ENCODE data around the gene TRPC4AP. TPM values are rescaled to one million over a fixed set of nuclear protein-coding genes. Genes with fewer than 3 reads are reported as not detected.

TRPC4AP gene
- total and polyA plus RNA-seq, 10 of the 15 experiments (the other 5 are each of a cell fraction or from before 2014, with no cell fraction given): 1.1 to 61.7 (median 41.2) TPM

DNA sequence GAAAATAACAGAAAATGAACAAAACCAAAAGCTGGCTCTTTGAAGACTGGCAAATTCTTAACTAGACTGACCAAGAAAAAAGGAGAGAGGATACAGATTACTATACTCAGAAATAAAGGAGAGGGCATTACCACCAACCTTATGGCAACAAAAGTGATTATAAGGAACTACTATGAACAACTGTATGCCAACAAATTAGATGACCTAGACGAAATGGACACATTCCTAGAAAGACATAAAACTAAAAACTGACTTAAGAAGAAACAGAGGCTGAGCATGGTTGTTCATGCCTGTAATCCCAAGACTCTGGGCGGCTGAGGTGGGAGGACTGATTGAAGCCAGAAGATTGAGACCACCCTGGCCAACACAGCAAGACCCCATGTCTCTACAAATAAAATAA, 33.5 kb downstream of the TRPC4AP start (continued):
- TF ChIP-seq IRF3 (IDR thresholded peaks at IDR 0.05): no peak
- no peak for TF ChIP-seq KDM1A (IDR thresholded peaks at IDR 0.05; ENCODE audit: borderline replicate concordance)
- TF ChIP-seq SKIL (IDR thresholded peaks at IDR 0.05; ENCODE audit: low read depth, poor library complexity, severe bottlenecking): no peak

GRCh38 chr20:35055445-35056276, 36.9 kb downstream of the TRPC4AP start:
- DNase-seq (ENCODE audit: low read depth, low spot score) (no peak), ATAC-seq (peak; percentile 83), FAIRE-seq (no peak)
- in situ Hi-C loops (cut with MboI) (no loop called here), intact Hi-C loops (cut with micrococcal nuclease; ENCODE audit: unreplicated experiment) (no loop called here)
- RAD21 ChIA-PET (ENCODE audit: unreplicated experiment): no interaction called here
- Histone ChIP-seq H4K20me1 (ENCODE audit: control insufficient read depth, insufficient read depth) (no peaks in the 10 kb centered on the region), H3K4me3 (no peak overlapping the region), H3K9me3 (replicated peaks; ENCODE audit: control insufficient read depth, insufficient read depth, low read length) (no peaks in the 10 kb centered on the region), H3K4me2 (ENCODE audit: control insufficient read depth, insufficient read depth) (peak overlapping the region; percentile 91), H3K79me2 (ENCODE audit: control insufficient read depth, insufficient read depth, low read length) (peaks cover 13% of the 10 kb centered on the region), H3K36me3 (ENCODE audit: control insufficient read depth in 2 of 2, insufficient read depth in 2 of 2, low read length in 1 of 2) (peaks cover 0 to 3% of the 10 kb centered on the region in 2 experiments; a peak in 2 of 4 replicates), H3K9ac (ENCODE audit: control insufficient read depth, insufficient read depth, low read length) (peak overlapping the region; percentile 45), H3K4me1 (ENCODE audit: control insufficient read depth, insufficient read depth, low read length) (peaks cover 20% of the 10 kb centered on the region), H3K27me3 (replicated peaks in 1 of 2; ENCODE audit: control insufficient read depth in 2 of 2, insufficient read depth in 2 of 2, low read length in 1 of 2) (no peaks in the 10 kb centered on the region), H2AFZ (ENCODE audit: control insufficient read depth, low read depth, low read length) (peak overlapping the region; percentile 56), H3K27ac (ENCODE audit: control insufficient read depth, insufficient read depth) (peak overlapping the region; percentile 90)
- SMC1A ChIA-PET (ENCODE audit: uncharacterized antibody, unreplicated experiment): interaction anchor here (1.6 to 2.2 kb wide), 2 partner anchors 33 to 34 kb away, joined by 4 to 8 read pairs; no protein-coding TSS in a partner anchor
- POLR2A ChIA-PET: interaction anchor here (1.0 kb wide), 1 partner anchor 10 kb away, joined by 3 read pairs; no protein-coding TSS in a partner anchor
- no TSS peak for BruUV-seq (replicated peaks)
- 3% methylated on average over 9 of the region's 9 CpGs for WGBS (ENCODE audit: insufficient coverage, insufficient replicate concordance, low lambda C conversion rate, missing lambda C conversion rate)
- CTCF ChIA-PET: interaction anchor here (0.6 kb wide), 1 partner anchor 41 kb away, joined by 4 read pairs; no protein-coding TSS in a partner anchor
- TF ChIP-seq CHD4 (IDR thresholded peaks at IDR 0.05) (no peak), JUNB (IDR thresholded peaks at IDR 0.05) (peak; percentile 50), BMI1 (IDR thresholded peaks at IDR 0.05; ENCODE audit: borderline replicate concordance) (no peak), IKZF2 (IDR thresholded peaks at IDR 0.05) (no peak), EED (IDR thresholded peaks at IDR 0.05; ENCODE audit: low read depth) (0 out of 2 replicates have a peak, but pooled peaks have one; percentile 18), ZBTB40 (IDR thresholded peaks at IDR 0.05; ENCODE audit: borderline replicate concordance) (no peak), DPF2 (IDR thresholded peaks at IDR 0.05) (no peak), TARDBP (IDR thresholded peaks at IDR 0.05; ENCODE audit: borderline replicate concordance) (no peak)
- TF ChIP-seq, protein P1, sequence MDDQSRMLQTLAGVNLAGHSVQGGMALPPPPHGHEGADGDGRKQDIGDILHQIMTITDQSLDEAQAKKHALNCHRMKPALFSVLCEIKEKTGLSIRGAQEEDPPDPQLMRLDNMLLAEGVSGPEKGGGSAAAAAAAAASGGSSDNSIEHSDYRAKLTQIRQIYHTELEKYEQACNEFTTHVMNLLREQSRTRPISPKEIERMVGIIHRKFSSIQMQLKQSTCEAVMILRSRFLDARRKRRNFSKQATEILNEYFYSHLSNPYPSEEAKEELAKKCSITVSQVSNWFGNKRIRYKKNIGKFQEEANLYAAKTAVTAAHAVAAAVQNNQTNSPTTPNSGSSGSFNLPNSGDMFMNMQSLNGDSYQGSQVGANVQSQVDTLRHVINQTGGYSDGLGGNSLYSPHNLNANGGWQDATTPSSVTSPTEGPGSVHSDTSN (IDR thresholded peaks at IDR 0.05; ENCODE audit: insufficient replicate concordance, low read depth, low read length): no peak

Measured in GM12878 (cell line).